HAP-1 (cell line): ENCODE data around the gene MAS1.

Experiments used
- DNase-seq, 2 experiments: peaks; one replicate each; pipeline ENCODE4 v3.0.0-alpha.2; 2016 to 2020; ENCODE audit warnings: low spot score in 2 of 2
- H3K27me3 ChIP-seq: fragments of 250-450 bp; sonication (Bioruptor Pico); 2 replicates; pipeline ENCODE4 v1.5.1; 2020; ENCODE audit warnings: low read depth, mild to moderate bottlenecking, moderate library complexity
- H3K36me3 ChIP-seq: fragments of 250-450 bp; sonication (Bioruptor Pico); replicated peaks from 2 replicates; pipeline ENCODE4 v1.5.1; 2020; ENCODE audit warnings: mild to moderate bottlenecking
- H3K4me1 ChIP-seq: fragments of 250-450 bp; sonication (Bioruptor Pico); 2 replicates; pipeline ENCODE4 v1.5.1; 2020; ENCODE audit warnings: mild to moderate bottlenecking
- H3K4me3 ChIP-seq: fragments of 250-450 bp; sonication (Bioruptor Pico); 2 replicates; pipeline ENCODE4 v1.5.1; 2020; ENCODE audit warnings: mild to moderate bottlenecking, moderate library complexity
- H3K9me3 ChIP-seq: fragments of 250-450 bp; sonication (Bioruptor Pico); 2 replicates; pipeline ENCODE4 v1.5.1; 2020; ENCODE audit warnings: mild to moderate bottlenecking, moderate library complexity
- in situ Hi-C: fragments of 300-500 bp; cut with MboI; formaldehyde crosslinking; loops from 3 replicates; pipeline ENCODE4 v1.14.3; 2020; ENCODE audit warnings: low sequenced_read_pairs, inconsistent platforms, mixed read lengths

MAS1 gene

DNA sequence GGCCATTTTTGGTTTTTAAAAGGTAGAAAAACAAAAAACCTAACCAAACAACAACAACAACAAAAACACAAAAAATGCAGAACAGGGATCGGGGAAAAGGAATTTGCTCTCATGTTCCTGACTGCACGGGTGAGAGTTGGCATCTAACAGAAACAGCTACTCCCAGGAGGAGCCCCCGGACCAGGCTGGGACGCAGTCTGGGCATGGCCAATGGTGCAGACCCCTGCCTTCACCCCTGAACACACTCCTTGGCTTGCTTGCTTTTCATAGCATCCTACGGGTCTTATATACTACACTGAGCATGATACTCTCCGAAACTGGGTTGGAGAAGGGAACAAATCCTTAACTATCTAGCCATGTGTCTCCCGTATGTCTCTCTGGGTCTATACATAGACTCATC is 587 bp upstream of the MAS1 start:
- H3K36me3 ChIP-seq: no peaks in the 10 kb centered on the region
- no peak overlapping the region for H3K4me3 ChIP-seq
- DNase-seq: no peak
- in situ Hi-C loops: no loop called here
- no peaks in the 10 kb centered on the region for H3K9me3 ChIP-seq
- no peaks in the 10 kb centered on the region for H3K4me1 ChIP-seq
- H3K27me3 ChIP-seq: peaks cover 54% of the 10 kb centered on the region

DNA sequence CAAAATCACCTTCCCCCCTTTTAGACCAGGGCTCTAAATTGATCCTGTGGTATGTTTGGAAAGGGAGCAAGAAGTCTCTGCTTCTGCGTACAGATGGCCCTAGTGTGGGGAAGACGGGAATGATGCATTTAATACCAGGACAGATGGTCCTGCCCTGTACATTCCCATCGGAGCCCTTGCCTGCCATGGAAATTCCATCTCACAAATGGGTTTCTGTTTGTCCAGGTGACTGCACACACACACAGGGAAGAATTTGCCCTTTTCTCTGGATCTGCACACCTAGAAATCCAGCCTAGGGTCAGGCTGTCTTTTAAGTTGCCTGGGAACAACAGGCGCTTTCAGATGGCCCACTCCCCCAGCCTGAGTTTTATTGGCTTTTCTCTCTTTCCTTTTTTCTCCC is 1.3 kb downstream of the MAS1 start:
- H3K27me3 ChIP-seq: peaks cover 54% of the 10 kb centered on the region
- in situ Hi-C loops: no loop called here
- no peaks in the 10 kb centered on the region for H3K36me3 ChIP-seq
- no peaks in the 10 kb centered on the region for H3K9me3 ChIP-seq
- DNase-seq: no peak
- H3K4me3 ChIP-seq: no peak overlapping the region
- H3K4me1 ChIP-seq: no peaks in the 10 kb centered on the region

DNA sequence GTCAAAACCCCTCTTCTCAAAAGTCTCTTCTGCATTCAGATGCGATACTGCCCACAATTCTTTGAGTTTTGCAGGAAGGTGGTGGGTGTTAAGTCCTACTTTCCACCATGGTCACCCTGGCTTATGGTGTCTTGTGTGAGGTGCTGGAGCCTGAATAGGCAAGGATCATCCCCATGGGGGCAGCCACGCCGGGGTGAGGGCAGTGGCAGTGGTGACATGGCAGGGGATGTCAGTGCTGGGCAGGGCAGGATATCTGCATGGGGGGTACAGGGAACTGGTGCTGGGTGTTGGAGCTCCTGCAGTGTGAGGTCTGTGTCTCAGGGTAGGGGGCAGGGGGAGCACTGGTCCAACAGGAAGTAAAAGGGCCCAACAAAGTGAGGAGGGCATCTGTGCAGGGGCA is 2.3 kb downstream of the MAS1 start:
- peaks cover 44% of the 10 kb centered on the region for H3K27me3 ChIP-seq
- in situ Hi-C loops: no loop called here
- no peaks in the 10 kb centered on the region for H3K9me3 ChIP-seq
- DNase-seq: no peak
- no peaks in the 10 kb centered on the region for H3K4me1 ChIP-seq
- no peaks in the 10 kb centered on the region for H3K36me3 ChIP-seq
- H3K4me3 ChIP-seq: no peak overlapping the region

DNA sequence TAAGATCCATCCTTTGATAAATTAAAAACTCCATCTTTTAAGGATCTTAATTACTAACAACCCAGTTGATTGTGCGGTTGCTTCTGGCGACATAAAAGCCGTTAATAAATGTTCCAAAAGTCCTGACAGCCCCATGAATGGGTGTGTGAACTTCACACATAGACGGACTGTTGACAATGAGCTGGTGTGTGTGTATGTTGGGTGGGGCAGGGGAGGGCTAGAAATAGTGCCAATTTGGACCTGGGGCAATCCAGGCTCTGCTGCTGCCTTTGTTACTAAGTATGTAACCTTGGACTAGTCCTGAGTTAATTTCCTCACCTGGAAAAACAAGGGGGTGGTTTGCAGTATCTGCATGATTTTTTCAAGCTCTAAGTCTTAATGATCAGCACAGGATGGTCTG is 4.2 kb downstream of the MAS1 start:
- Histone ChIP-seq H3K9me3 (no peaks in the 10 kb centered on the region), H3K4me1 (no peaks in the 10 kb centered on the region), H3K36me3 (no peaks in the 10 kb centered on the region), H3K27me3 (peaks cover 25% of the 10 kb centered on the region), H3K4me3 (no peak overlapping the region)
- in situ Hi-C loops: no loop called here
- DNase-seq: no peak

DNA sequence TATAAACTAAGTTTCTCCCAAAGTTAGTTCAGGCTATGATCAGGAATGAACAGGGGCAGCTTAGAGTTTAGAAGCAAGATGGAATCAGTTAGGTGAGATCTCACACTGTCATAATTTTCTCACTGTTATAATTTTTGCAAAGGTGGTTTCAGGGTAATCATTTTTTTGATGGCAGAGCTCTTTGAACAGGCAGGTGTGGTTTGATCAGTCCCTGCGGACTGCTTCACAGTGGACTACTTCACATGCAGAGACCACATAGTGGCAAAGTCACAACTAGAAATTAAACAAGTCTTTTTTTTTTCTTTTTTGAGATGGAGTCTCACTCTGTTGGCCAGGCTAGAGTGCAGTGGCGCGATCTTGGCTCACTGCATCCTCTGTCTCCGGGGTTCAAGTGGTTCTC is 6.8 kb downstream of the MAS1 start:
- Histone ChIP-seq H3K9me3 (no peaks in the 10 kb centered on the region), H3K27me3 (peaks cover 5% of the 10 kb centered on the region), H3K36me3 (no peaks in the 10 kb centered on the region), H3K4me3 (no peak overlapping the region), H3K4me1 (no peaks in the 10 kb centered on the region)
- in situ Hi-C loops: no loop called here
- DNase-seq: no peak

DNA sequence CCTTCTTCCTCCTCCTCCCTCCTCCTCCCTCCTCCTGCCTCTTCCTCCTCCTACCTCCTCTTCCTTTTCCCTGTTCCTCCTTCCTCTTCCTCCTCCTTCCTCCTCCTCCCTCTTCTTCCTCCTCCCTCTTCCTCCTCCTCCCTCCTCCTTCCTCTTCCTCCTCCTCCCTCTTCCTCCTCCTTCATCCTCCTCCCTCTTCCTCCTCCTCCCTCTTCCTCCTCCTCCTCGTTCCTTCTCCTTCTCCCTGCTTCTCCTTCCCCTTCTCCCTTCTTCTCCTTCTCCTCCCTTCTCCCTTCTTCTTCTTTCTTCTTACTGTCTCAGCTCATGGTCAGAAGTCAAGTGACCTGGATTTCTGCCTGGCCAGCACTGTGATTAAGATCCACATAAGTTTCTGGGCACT is 7.7 kb downstream of the MAS1 start:
- DNase-seq: no peak
- Histone ChIP-seq H3K27me3 (no peaks in the 10 kb centered on the region; the same call in 1 of the 2 replicates), H3K9me3 (no peaks in the 10 kb centered on the region), H3K36me3 (no peaks in the 10 kb centered on the region), H3K4me3 (no peak overlapping the region), H3K4me1 (no peaks in the 10 kb centered on the region)
- in situ Hi-C loops: no loop called here

DNA sequence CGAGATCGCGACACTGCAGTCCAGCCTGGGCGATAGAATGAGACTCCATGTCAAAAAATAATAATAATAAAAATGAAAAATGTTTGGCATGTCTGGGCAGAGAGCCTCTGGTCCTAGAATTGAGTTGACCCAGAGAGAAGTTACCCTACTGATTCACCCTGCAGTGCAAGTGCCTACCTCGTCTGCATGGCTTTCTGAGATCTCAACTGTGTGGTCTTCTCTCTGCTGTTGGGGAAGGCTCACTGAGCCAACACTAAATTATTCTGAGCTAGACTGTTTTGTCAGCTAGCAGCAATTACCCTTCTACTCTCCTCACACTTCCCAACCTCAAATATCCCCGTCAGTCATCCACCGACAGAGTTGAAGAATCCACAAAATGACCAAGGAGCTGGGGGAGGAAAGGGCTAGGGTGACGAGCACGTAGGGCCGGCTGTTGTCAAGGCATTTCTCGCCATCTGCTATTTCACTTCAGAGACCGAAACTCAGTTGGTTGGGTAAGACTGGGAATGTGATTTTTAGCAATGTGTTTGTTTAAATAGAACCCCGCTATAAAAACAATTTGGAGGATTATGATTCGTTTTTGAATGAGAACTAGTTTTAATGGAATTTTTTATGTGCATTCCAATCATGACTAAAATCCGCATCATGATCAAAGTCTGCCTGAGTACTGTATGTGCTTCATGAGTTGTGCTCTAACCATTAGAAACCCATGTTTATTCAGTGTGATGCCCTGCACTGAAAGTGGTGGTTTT is 9.4 kb downstream of the MAS1 start:
- no peak for DNase-seq
- H3K9me3 ChIP-seq: no peaks in the 10 kb centered on the region
- H3K4me3 ChIP-seq: no peak overlapping the region
- H3K4me1 ChIP-seq: no peaks in the 10 kb centered on the region
- no peaks in the 10 kb centered on the region for H3K36me3 ChIP-seq
- no peaks in the 10 kb centered on the region; the same call in 1 of the 2 replicates for H3K27me3 ChIP-seq
- in situ Hi-C loops: no loop called here

DNA sequence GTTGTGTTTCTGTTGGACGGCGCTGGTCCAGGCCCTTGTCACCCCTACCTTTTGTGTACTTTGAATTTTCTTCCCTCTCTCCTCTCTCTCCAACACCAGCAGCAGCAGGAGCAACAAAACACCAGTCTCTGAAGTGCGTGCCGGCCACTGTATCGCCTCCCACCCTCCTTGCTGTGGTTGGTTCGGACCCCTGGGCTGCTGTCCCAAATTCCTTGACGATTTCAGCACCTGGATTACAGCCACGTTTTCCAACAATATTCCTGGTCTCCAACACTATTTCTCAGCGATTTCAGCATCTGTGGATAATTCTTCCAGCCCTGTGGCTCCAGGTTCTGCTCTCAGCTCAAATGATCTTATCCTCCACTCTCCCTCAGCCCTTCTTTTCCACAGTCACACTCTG is 11.8 kb downstream of the MAS1 start:
- in situ Hi-C loops: no loop called here
- H3K27me3 ChIP-seq: no peaks in the 10 kb centered on the region
- H3K36me3 ChIP-seq: no peaks in the 10 kb centered on the region
- H3K4me3 ChIP-seq: no peak overlapping the region
- no peak for DNase-seq
- no peaks in the 10 kb centered on the region for H3K9me3 ChIP-seq
- H3K4me1 ChIP-seq: no peaks in the 10 kb centered on the region

DNA sequence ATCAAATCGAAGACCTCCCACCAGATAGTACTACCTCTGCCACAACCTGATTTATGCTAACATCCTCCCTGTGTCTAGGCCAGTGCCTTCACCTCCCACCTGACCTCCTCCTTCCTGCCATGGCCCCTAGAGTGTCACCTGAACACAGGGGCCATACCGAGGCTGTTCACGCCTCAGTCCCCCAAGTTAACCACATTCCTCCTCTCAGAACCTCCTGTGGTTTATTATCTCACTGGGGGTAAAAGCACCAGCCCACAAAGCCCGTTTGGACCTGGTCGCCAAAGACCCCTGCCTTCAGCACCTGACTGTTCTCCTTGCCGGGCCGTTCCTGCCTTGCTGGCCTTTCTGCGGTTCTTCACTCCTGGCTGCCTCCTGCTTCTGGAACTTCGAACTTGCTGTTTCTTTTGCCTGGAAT is 13.7 kb downstream of the MAS1 start:
- DNase-seq: no peak
- Histone ChIP-seq H3K27me3 (peaks cover 2% of the 10 kb centered on the region; the same call in 1 of the 2 replicates), H3K4me3 (no peak overlapping the region), H3K36me3 (no peaks in the 10 kb centered on the region), H3K9me3 (no peaks in the 10 kb centered on the region), H3K4me1 (no peaks in the 10 kb centered on the region)
- in situ Hi-C loops: no loop called here

DNA sequence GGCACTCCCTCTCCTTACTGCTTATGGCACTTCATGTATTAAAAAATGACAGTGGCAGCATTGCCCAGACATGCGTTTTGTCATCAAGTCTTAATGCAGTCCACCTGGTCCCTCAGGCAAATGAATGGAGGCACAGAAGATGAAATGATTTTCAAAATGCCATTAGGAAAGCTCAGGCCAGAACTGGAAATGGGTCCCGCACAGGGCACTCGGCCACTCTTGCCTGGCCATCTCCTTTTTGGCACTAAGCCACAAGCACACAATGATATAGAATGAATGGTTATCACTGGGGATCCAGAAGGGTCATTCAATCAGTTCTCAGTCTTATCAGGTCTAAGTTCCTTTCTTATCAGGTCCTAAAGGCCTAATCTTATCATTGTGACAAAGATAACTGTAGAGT is 15.6 kb downstream of the MAS1 start:
- H3K4me1 ChIP-seq: no peaks in the 10 kb centered on the region
- peaks cover 8% of the 10 kb centered on the region; the same call in 1 of the 2 replicates for H3K27me3 ChIP-seq
- H3K36me3 ChIP-seq: no peaks in the 10 kb centered on the region
- no peak overlapping the region for H3K4me3 ChIP-seq
- no peaks in the 10 kb centered on the region for H3K9me3 ChIP-seq
- in situ Hi-C loops: no loop called here
- no peak for DNase-seq

DNA sequence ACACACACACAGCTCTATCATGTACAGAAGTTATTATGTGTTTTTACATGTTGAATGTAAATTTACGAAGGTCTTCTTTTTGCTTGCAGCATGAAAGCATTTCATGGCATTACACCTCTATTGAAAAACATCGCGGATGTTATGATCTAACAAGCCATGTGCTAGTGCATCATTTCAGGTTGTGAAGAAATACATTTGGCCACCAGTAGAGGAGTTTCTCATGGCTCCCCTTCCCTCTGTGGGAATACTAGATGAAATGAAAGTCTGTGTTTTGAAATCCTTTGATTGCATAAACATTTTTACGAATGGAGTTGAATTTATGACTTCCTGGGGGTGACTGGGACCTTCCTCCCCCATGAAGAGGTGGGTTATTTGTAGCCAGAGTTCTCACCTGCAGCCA is 17.7 kb downstream of the MAS1 start:
- in situ Hi-C loops: no loop called here
- Histone ChIP-seq H3K27me3 (peaks cover 8% of the 10 kb centered on the region; the same call in 1 of the 2 replicates), H3K4me1 (no peaks in the 10 kb centered on the region), H3K4me3 (no peak overlapping the region), H3K9me3 (no peaks in the 10 kb centered on the region), H3K36me3 (no peaks in the 10 kb centered on the region)
- no peak for DNase-seq

DNA sequence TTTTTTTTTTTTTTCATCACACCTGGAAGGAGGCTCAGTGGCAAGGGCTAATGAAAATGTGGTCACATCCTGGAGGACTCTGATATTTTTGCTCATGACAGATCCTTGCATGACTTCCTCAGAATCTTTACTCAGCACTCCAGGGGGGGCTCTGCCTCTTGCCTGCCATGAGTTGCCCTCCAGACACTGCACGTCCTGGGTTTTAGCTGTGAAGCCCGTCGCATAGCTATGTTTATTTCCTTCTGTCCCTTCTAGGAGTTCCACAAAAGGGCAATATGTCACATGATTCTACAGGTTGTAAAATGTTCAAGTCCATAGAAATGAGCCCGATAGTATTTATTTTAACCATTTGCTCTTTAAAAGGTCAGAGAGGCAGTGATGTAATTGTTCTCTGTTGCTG is 18.2 kb downstream of the MAS1 start:
- no peak for DNase-seq
- Histone ChIP-seq H3K4me3 (no peak overlapping the region), H3K27me3 (peaks cover 10% of the 10 kb centered on the region; the same call in 1 of the 2 replicates), H3K36me3 (no peaks in the 10 kb centered on the region), H3K9me3 (no peaks in the 10 kb centered on the region), H3K4me1 (no peaks in the 10 kb centered on the region)
- in situ Hi-C loops: no loop called here

DNA sequence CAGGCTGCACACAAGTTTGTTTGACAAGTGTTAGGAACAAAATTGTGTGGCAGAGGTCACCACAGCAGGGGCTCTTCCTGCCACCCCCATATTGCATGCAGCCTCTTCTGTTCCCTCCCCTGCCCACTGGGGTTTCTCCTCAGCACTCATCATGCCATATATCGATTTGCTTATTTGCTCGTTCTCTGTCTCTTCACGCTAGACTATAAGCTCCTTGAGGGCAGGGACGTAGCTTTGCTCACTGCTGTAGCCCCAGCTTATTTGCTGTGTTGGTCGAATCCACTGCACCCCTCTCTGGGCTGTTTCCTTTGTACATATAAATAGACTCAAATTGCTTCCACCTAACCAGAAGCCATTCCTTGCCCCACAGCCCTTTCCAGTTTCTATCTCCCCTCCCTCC is 19.6 kb downstream of the MAS1 start:
- Histone ChIP-seq H3K4me3 (no peak overlapping the region), H3K36me3 (no peaks in the 10 kb centered on the region), H3K27me3 (peaks cover 10% of the 10 kb centered on the region; the same call in 1 of the 2 replicates), H3K9me3 (no peaks in the 10 kb centered on the region), H3K4me1 (no peaks in the 10 kb centered on the region)
- DNase-seq: no peak
- in situ Hi-C loops: no loop called here

DNA sequence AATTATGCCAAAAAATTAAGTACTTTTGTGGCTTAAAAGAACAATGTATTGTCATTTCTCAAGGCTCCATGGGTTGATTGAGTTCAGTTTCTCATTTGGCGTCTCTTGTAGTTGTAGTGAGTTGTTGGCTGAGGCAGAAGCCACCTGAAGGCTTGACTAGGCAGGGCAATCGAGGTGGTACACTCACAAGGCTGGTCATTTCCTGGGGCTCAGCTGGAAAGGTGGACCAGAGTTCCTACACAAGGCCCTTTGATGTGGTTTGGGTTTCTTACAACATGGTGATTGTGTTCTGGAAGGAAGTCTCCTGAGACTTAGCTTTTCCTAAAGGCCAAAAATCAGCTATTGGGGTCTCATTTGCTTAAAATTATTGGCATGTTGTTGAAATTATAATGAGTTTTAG is 22.6 kb downstream of the MAS1 start:
- in situ Hi-C loops: no loop called here
- Histone ChIP-seq H3K27me3 (peaks cover 10% of the 10 kb centered on the region; the same call in 1 of the 2 replicates), H3K4me3 (no peak overlapping the region), H3K9me3 (no peaks in the 10 kb centered on the region), H3K4me1 (no peaks in the 10 kb centered on the region), H3K36me3 (no peaks in the 10 kb centered on the region)
- no peak for DNase-seq
